ACC112 (cell line): Measurements from ENCODE around the gene DISC1.

ENCODE experiments used
- H2AFZ ChIP-seq: fragments of 200-600 bp; sonication (generic); one replicate; pipeline ENCODE4 v1.6.0; 2017; ENCODE audit warnings: antibody characterized with exemption, low read length; ENCODE audit not compliant: unreplicated experiment
- H3K27ac ChIP-seq: fragments of 200-600 bp; sonication (generic); 2 replicates; pipeline ENCODE4 v1.5.1; 2014; ENCODE audit warnings: low read depth, mild to moderate bottlenecking, antibody characterized with exemption, low read length, moderate library complexity
- H3K27me3 ChIP-seq: fragments of 200-600 bp; sonication (generic); 2 replicates; pipeline ENCODE4 v1.6.1; 2014; ENCODE audit warnings: mild to moderate bottlenecking, antibody characterized with exemption, low read length, moderate library complexity, mixed read lengths; ENCODE audit not compliant: insufficient read depth
- H3K36me3 ChIP-seq: fragments of 200-600 bp; sonication (generic); 2 replicates; pipeline ENCODE4 v1.6.1; 2016; ENCODE audit warnings: mild to moderate bottlenecking, antibody characterized with exemption, low read length, moderate library complexity, mixed read lengths; ENCODE audit not compliant: insufficient read depth
- H3K4me1 ChIP-seq: fragments of 200-600 bp; sonication (generic); one replicate; pipeline ENCODE4 v1.6.1; 2016; ENCODE audit warnings: low read length, mixed read lengths; ENCODE audit not compliant: insufficient read depth, unreplicated experiment, control insufficient read depth
- H3K4me3 ChIP-seq: fragments of 200-600 bp; sonication (generic); 2 replicates; pipeline ENCODE4 v1.5.1; 2014; ENCODE audit warnings: mild to moderate bottlenecking, low read depth, low read length
- H3K79me2 ChIP-seq: fragments of 200-600 bp; sonication (generic); one replicate; pipeline ENCODE4 v1.6.0; 2016; ENCODE audit warnings: low read length; ENCODE audit not compliant: control insufficient read depth, unreplicated experiment, insufficient read depth

DISC1 gene

DNA sequence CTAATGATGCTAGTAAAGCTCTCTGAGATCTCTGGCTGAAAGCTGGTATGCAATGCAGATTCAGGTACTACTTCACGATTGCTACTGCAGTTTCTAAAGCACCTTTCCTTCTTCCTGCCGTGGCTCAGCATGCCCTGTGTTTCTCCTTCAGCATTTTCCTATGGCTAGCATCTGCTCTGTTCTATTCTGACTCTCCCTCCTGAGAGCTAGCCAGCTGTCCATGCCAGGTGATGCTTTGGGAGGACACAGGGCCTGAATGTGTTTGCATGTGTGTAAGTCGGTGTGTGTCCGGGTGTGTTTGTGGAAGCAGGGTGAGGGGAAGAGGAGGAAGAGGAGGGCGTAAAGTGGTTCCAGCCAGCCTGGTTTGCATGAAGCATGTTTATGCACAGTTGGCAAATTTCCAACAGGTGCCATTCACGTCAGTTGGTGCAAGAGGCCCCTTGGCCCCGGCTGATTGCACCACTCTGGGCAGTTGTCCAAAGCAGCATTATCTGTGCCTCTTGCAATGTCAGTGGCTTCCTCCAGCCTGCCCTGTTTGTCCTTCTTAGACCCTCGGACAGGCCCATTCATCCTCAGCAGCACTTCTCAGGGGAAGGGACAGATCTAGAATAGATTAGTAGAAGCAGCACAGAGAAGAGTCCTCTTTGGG lies 433.3 kb downstream of the DISC1 start:
- Histone ChIP-seq H3K27me3 (0 out of 2 replicates have a peak, but pooled peaks cover 4% of the 10 kb centered on the region), H3K4me3 (no peak overlapping the region), H3K27ac (no peak overlapping the region), H3K36me3 (no peaks in the 10 kb centered on the region), H3K4me1 (no peaks in the 10 kb centered on the region), H3K79me2 (no peaks in the 10 kb centered on the region), H2AFZ (no peak overlapping the region)

DNA sequence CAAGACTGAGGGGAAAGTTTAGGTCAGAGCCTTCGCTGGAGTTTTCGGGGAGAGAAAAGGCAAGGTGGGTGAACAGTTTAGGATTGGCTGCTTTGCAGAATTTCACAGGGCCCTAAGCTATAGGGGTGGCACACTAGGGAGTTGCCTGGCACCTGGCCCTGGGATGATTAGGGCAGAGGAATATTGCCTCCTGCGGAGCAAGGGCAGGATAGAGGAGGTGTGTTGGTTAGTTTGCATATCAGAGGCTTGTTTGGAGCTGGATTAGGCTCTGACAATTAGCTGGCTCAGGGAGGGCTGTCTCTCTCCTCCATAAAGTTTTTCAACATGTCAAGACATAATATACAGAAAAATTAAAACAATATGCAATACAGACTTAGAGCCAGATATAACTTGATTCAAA lies 436.4 kb downstream of the DISC1 start:
- Histone ChIP-seq H3K4me1 (no peaks in the 10 kb centered on the region), H3K27me3 (0 out of 2 replicates have a peak, but pooled peaks cover 4% of the 10 kb centered on the region), H3K27ac (no peak overlapping the region), H2AFZ (no peak overlapping the region), H3K79me2 (no peaks in the 10 kb centered on the region), H3K36me3 (no peaks in the 10 kb centered on the region), H3K4me3 (no peak overlapping the region)

DNA sequence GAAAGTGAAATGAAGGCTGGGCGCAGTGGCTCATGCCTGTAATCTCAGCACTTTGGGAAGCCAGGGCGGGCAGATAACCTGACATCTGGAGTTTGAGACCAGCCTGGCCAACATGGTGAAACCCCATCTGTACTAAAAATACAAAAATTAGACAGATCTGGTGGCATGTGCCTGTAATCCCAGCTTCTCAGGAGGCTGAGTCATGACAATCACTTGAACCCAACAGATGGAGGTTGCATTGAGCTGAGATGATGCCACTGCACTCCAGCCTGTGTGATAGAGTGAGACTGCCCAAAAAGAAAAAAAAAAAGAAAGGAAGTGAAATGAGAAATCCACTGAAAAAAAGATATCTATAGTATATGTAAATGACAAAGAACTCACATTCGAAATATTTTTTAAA lies 439.9 kb downstream of the DISC1 start:
- no peaks in the 10 kb centered on the region for H3K36me3 ChIP-seq
- no peak overlapping the region for H2AFZ ChIP-seq
- no peaks in the 10 kb centered on the region for H3K4me1 ChIP-seq
- no peak overlapping the region for H3K27ac ChIP-seq
- H3K79me2 ChIP-seq, result no peaks in the 10 kb centered on the region
- H3K4me3 ChIP-seq, result no peak overlapping the region
- no peaks in the 10 kb centered on the region for H3K27me3 ChIP-seq

DNA sequence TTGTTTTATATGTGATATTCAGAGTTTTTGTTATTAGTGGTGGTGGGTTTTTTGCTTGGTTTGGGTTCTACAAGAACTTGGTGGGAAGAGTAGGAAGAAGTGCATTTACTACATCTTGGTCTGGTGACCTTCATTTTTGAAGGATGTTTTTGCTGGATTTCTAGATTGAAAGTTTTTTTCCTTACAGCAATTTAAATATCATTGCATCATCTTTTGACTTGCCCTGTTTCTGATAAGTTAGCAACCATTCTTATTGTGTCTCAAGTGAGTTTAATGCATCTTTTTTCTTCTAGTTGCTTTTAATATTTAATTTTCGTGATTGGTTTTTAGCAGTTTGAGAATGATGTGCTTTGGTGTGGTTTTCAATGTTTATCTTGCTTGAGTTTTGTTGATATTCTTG lies 447.7 kb downstream of the DISC1 start:
- H3K79me2 ChIP-seq, result no peaks in the 10 kb centered on the region
- no peaks in the 10 kb centered on the region for H3K36me3 ChIP-seq
- H3K27ac ChIP-seq, result no peak overlapping the region
- H3K27me3 ChIP-seq, result no peaks in the 10 kb centered on the region
- no peak overlapping the region for H3K4me3 ChIP-seq
- H3K4me1 ChIP-seq, result no peaks in the 10 kb centered on the region
- H2AFZ ChIP-seq, result no peak overlapping the region

DNA sequence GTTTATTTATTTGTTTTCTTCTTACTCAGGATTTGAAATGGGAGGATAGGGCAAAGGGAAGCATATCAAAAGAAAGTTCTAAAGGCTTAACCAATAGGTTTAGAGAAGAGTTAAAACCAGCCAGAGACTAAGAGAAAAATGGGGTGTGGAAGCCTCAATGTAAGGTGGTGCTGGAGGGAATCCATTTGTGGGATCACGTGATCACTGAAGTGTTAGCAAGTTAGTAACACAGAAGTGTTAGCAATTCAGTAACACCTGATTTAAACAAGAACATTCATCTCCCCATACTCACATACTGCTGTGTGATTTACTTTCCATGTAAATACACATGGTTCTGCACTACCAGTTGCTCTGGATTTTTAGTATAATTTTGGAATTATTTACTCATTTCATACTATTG lies 451.2 kb downstream of the DISC1 start:
- Histone ChIP-seq H3K27me3 (no peaks in the 10 kb centered on the region), H3K4me3 (no peak overlapping the region), H2AFZ (no peak overlapping the region), H3K27ac (no peak overlapping the region), H3K4me1 (no peaks in the 10 kb centered on the region), H3K36me3 (no peaks in the 10 kb centered on the region), H3K79me2 (no peaks in the 10 kb centered on the region)

DNA sequence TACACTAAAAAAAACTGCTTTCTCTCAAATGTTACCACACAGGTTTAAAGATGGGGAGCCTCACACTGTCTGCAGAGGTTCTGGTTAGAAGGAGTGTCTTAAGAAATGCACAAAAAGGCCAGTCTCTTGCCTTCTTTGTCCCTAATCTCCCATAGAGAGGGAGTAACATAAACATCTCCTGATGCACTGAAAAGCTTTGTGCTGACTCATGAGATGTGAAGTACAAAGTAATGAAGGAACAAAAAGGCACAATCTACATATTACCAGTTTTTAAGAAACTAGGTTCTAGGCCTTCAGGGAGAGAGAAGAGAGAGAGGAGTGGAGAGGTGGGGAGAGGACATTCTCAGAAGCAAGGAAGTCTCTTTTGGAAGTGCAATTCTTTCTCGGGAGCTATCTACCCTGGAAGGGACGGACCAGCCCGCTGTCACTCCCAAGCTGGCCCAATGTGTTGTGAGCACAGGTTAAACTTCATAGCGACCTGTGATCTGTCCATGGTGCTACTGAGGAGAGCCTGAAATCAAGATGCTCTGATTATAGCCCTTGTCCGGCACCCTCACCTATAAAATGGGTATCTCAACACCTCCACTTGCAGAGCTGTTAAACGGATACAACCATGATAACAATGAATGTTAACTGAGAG lies 458.1 kb downstream of the DISC1 start:
- no peak overlapping the region for H2AFZ ChIP-seq
- no peaks in the 10 kb centered on the region for H3K36me3 ChIP-seq
- H3K27me3 ChIP-seq, result no peaks in the 10 kb centered on the region
- no peaks in the 10 kb centered on the region for H3K4me1 ChIP-seq
- no peak overlapping the region for H3K27ac ChIP-seq
- H3K4me3 ChIP-seq, result no peak overlapping the region
- no peaks in the 10 kb centered on the region for H3K79me2 ChIP-seq

DNA sequence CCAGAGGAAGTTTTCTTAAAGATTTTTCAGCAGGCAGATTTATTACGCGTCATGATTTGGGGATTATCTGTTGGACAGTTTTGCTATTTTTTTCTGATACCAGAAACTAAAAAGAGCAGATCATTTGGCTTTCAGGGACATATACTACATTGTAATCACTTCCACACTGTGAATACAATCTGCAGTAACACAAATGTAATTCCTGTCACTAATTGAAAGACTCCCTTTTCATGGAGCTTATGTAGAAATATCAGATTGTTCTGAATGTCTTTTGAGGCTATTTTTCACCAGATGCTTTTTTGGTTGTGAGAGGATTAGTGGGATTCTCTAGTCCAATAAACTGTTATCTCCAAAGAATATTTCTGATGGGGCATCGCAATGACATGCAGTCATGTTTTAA lies 464.2 kb downstream of the DISC1 start:
- Histone ChIP-seq H2AFZ (no peak overlapping the region), H3K27me3 (no peaks in the 10 kb centered on the region), H3K4me3 (no peak overlapping the region), H3K4me1 (no peaks in the 10 kb centered on the region), H3K36me3 (no peaks in the 10 kb centered on the region), H3K79me2 (no peaks in the 10 kb centered on the region), H3K27ac (no peak overlapping the region)
